Caco-2 (cell line): ENCODE measurements around the gene HBP1. TPM values are rescaled to one million over a fixed set of nuclear protein-coding genes. Genes with fewer than 3 reads are reported as not detected.

ENCODE experiments used
- BruUV-seq: library from RNA; stranded (reverse); fragments of 400-500 nt; replicated peaks from 2 replicates; lab custom pipeline; 2021; lab: Mats Ljungman, UMichigan
- CTCF ChIA-PET: fragments of 300-600 bp; sonication (Branson Sonifier 250); formaldehyde crosslinking; loops from one replicate; lab custom pipeline; 2022; ENCODE audit warnings: antibody characterized with exemption; lab: Charles Lee
- POLR2A ChIA-PET: fragments of 300-600 bp; sonication (Branson Sonifier 250); formaldehyde crosslinking; loops from one replicate; lab custom pipeline; 2022; ENCODE audit warnings: antibody characterized with exemption; lab: Charles Lee
- DNase-seq, 2 experiments: peaks; one replicate each; pipeline versions ENCODE4 v3.0.0 to v3.0.0-alpha.2; 2020 to 2022
- H3K27me3 ChIP-seq: replicated peaks from 2 replicates; pipeline ENCODE4 v1.6.0; 2011; ENCODE audit warnings: low read length; ENCODE audit not compliant: control insufficient read depth, insufficient read depth
- H3K36me3 ChIP-seq: 2 replicates; pipeline ENCODE4 v1.5.1; 2011; ENCODE audit warnings: low read length; ENCODE audit not compliant: control insufficient read depth, insufficient read depth
- H3K4me1 ChIP-seq: fragments of 250-450 bp; sonication (Bioruptor Pico); 2 replicates; pipeline ENCODE4 v1.5.1; 2020; ENCODE audit warnings: mild to moderate bottlenecking
- H3K4me3 ChIP-seq: 2 replicates; pipeline ENCODE4 v1.5.1; 2011; ENCODE audit warnings: low read depth, mild to moderate bottlenecking, control low read depth, low read length
- H3K9me3 ChIP-seq: fragments of 250-450 bp; sonication (Bioruptor Pico); 2 replicates; pipeline ENCODE4 v1.5.1; 2020; ENCODE audit warnings: mild to moderate bottlenecking, moderate library complexity
- H3K27ac Mint-ChIP-seq: one replicate; pipeline ENCODE4 v1.8.0; 2022; ENCODE audit warnings: mixed read lengths; ENCODE audit not compliant: unreplicated experiment
- H3K27me3 Mint-ChIP-seq: one replicate; pipeline ENCODE4 v1.8.0; 2022; ENCODE audit warnings: mixed read lengths; ENCODE audit not compliant: insufficient read depth, unreplicated experiment
- H3K36me3 Mint-ChIP-seq: one replicate; pipeline ENCODE4 v1.8.0; 2022; ENCODE audit warnings: mild to moderate bottlenecking, mixed read lengths; ENCODE audit not compliant: insufficient read depth, unreplicated experiment
- H3K4me1 Mint-ChIP-seq: one replicate; pipeline ENCODE4 v1.8.0; 2022; ENCODE audit warnings: low read depth, mixed read lengths; ENCODE audit not compliant: unreplicated experiment
- H3K4me3 Mint-ChIP-seq: one replicate; pipeline ENCODE4 v1.8.0; 2022; ENCODE audit warnings: mild to moderate bottlenecking, moderate library complexity, mixed read lengths; ENCODE audit not compliant: unreplicated experiment
- H3K9me3 Mint-ChIP-seq: one replicate; pipeline ENCODE4 v1.8.0; 2022; ENCODE audit warnings: mixed read lengths; ENCODE audit not compliant: unreplicated experiment
- CTCF ChIP-seq, 2 experiments: fragments of 200-600 bp in 1 of 2; IDR thresholded peaks; 1 replicate in 1 of 2; 2 replicates in 1 of 2; pipeline versions ENCODE4 v1.5.1 to v1.8.0; 2011 to 2022; ENCODE audit warnings: antibody characterized with exemption in 1 of 2, control low read depth in 1 of 2, inconsistent platforms in 1 of 2, low read depth in 1 of 2, low read length in 1 of 2, mild to moderate bottlenecking in 1 of 2, moderate library complexity in 1 of 2; ENCODE audit not compliant: insufficient read depth in 1 of 2, severe bottlenecking in 1 of 2, unreplicated experiment in 1 of 2
- intact Hi-C: fragments of 100-400 bp; cut with micrococcal nuclease; formaldehyde crosslinking; loops from one replicate; pipeline ENCODE4 v1.10.0; 2022; ENCODE audit not compliant: unreplicated experiment
- total RNA-seq: library from RNA; stranded (reverse); gene quantifications from 2 replicates; pipeline ENCODE4 v1.2.3, GENCODE V29; 2022

HBP1 gene
- total RNA-seq, 1 experiment from 2014 or later: 24.2 TPM

- H3K27me3 ChIP-seq: no peaks in the 10 kb centered on the region
- no peaks in the 10 kb centered on the region for H3K9me3 ChIP-seq
- Mint-ChIP-seq H3K4me1 (peaks cover 11% of the 10 kb centered on the region), H3K4me3 (no peak overlapping the region), H3K9me3 (no peaks in the 10 kb centered on the region), H3K36me3 (peaks cover 49% of the 10 kb centered on the region), H3K27ac (no peak overlapping the region), H3K27me3 (no peaks in the 10 kb centered on the region)
- peak; percentile 46 to 53 for DNase-seq
- TF ChIP-seq CTCF (IDR thresholded peaks at IDR 0.05; ENCODE audit: insufficient read depth in 1 of 2, low read depth in 1 of 2, low read length in 1 of 2, severe bottlenecking in 1 of 2, unreplicated experiment in 1 of 2): peak; percentile 39 to 66
- ChIA-PET CTCF (interaction anchor here (0.7 kb wide), 1 partner anchor 673 kb away, joined by 3 read pairs; no protein-coding TSS in a partner anchor), POLR2A (no interaction called here)
- H3K4me1 ChIP-seq: no peaks in the 10 kb centered on the region
- TSS peak; percentile 21 for BruUV-seq
- H3K4me3 ChIP-seq: no peak overlapping the region
- intact Hi-C loops: loop anchor here (1.0 to 2.0 kb wide), 3 partner anchors 299 to 677 kb away; no protein-coding TSS in a partner anchor
- H3K36me3 ChIP-seq: peaks cover 2% of the 10 kb centered on the region
Measured at GRCh38 chr7:107201795-107202450, 33.1 kb downstream of the HBP1 start.

GRCh38 chr7:107203607-107204006 is 34.8 kb downstream of the HBP1 start:
- H3K9me3 ChIP-seq: no peaks in the 10 kb centered on the region
- intact Hi-C loops: loop anchor here (2.0 kb wide), 1 partner anchor 297 kb away; no protein-coding TSS in a partner anchor
- H3K4me3 ChIP-seq: no peak overlapping the region
- Mint-ChIP-seq H3K27me3 (no peaks in the 10 kb centered on the region), H3K9me3 (no peaks in the 10 kb centered on the region), H3K4me1 (peaks cover 11% of the 10 kb centered on the region), H3K27ac (no peak overlapping the region), H3K4me3 (no peak overlapping the region), H3K36me3 (peaks cover 56% of the 10 kb centered on the region)
- BruUV-seq: no TSS peak
- ChIA-PET CTCF (no interaction called here), POLR2A (no interaction called here)
- H3K4me1 ChIP-seq: no peaks in the 10 kb centered on the region
- TF ChIP-seq CTCF (IDR thresholded peaks at IDR 0.05; ENCODE audit: insufficient read depth in 1 of 2, low read depth in 1 of 2, low read length in 1 of 2, severe bottlenecking in 1 of 2, unreplicated experiment in 1 of 2): no peak
- H3K27me3 ChIP-seq: no peaks in the 10 kb centered on the region
- H3K36me3 ChIP-seq: peaks cover 1% of the 10 kb centered on the region; the same call in 1 of the 2 replicates
- DNase-seq: no peak

GRCh38 chr7:107206136-107206535 is 37.3 kb downstream of the HBP1 start:
- BruUV-seq: no TSS peak
- Mint-ChIP-seq H3K27ac (no peak overlapping the region), H3K36me3 (peaks cover 35% of the 10 kb centered on the region), H3K4me3 (no peak overlapping the region), H3K4me1 (no peaks in the 10 kb centered on the region), H3K27me3 (no peaks in the 10 kb centered on the region), H3K9me3 (no peaks in the 10 kb centered on the region)
- ChIA-PET POLR2A (no interaction called here), CTCF (no interaction called here)
- TF ChIP-seq CTCF (IDR thresholded peaks at IDR 0.05; ENCODE audit: insufficient read depth in 1 of 2, low read depth in 1 of 2, low read length in 1 of 2, severe bottlenecking in 1 of 2, unreplicated experiment in 1 of 2): no peak
- Histone ChIP-seq H3K4me1 (no peaks in the 10 kb centered on the region), H3K4me3 (no peak overlapping the region), H3K9me3 (no peaks in the 10 kb centered on the region), H3K36me3 (peaks cover 1% of the 10 kb centered on the region; the same call in 1 of the 2 replicates), H3K27me3 (no peaks in the 10 kb centered on the region)
- intact Hi-C loops: no loop called here
- no peak for DNase-seq
